GM12878 (cell line): ENCODE results near the gene ARMC8. TPM values are rescaled to one million over a fixed set of nuclear protein-coding genes. Genes with fewer than 3 reads are reported as not detected.

Experiments used
- ATAC-seq: fragments of 200-7000 bp; cut with Tn5 transposase; 3 replicates; pipeline ENCODE4 v1.9.1; 2020; ENCODE audit warnings: mild to moderate bottlenecking, moderate library complexity
- BruUV-seq: library from RNA; stranded (reverse); fragments of 400-500 nt; replicated peaks from 2 replicates; lab custom pipeline; 2021; lab: Mats Ljungman, UMichigan
- CTCF ChIA-PET: fragments of 300-600 bp; sonication (Branson Sonifier 250); formaldehyde crosslinking; extraction: SDS; loops from one replicate; lab custom pipeline; 2021; ENCODE audit warnings: inconsistent platforms; lab: Yijun Ruan, JAX
- POLR2A ChIA-PET: fragments of 350-600 bp; formaldehyde crosslinking; extraction: SDS; loops from one replicate; lab custom pipeline; 2021; ENCODE audit warnings: inconsistent platforms; lab: Charles Lee
- RAD21 ChIA-PET: fragments of 300-600 bp; sonication (Branson Sonifier 250); formaldehyde crosslinking; loops from one replicate; lab custom pipeline; 2023; ENCODE audit warnings: antibody characterized with exemption; ENCODE audit not compliant: unreplicated experiment; lab: Charles Lee
- SMC1A ChIA-PET: fragments of 300-600 bp; sonication (Branson Sonifier 250); formaldehyde crosslinking; loops from one replicate; lab custom pipeline; 2023; ENCODE audit not compliant: unreplicated experiment, uncharacterized antibody; lab: Charles Lee
- DNase-seq: peaks from one replicate; pipeline ENCODE4 v3.0.0-alpha.2; 2011; ENCODE audit warnings: low read depth, low spot score
- FAIRE-seq: peaks from 3 replicates; lab custom pipeline; 2011; peaks lifted over from hg19 to GRCh38; lab: Jason Lieb, UNC
- H2AFZ ChIP-seq: 2 replicates; pipeline ENCODE4 v1.6.0; 2011; ENCODE audit warnings: low read depth, low read length, control low read depth; ENCODE audit not compliant: control insufficient read depth
- H3K27ac ChIP-seq: 2 replicates; pipeline ENCODE4 v1.5.1; 2011; ENCODE audit warnings: control low read depth; ENCODE audit not compliant: control insufficient read depth, insufficient read depth
- H3K27me3 ChIP-seq, 2 experiments: replicated peaks in 1 of 2; 2 replicates each; pipeline versions ENCODE4 v1.6.0 to v1.6.1; 2011; ENCODE audit warnings: low read length in 1 of 2; ENCODE audit not compliant: control insufficient read depth in 2 of 2, insufficient read depth in 2 of 2
- H3K36me3 ChIP-seq, 2 experiments: 2 replicates each; pipeline ENCODE4 v1.5.1; 2011; ENCODE audit warnings: low read length in 1 of 2; ENCODE audit not compliant: control insufficient read depth in 2 of 2, insufficient read depth in 2 of 2
- H3K4me1 ChIP-seq: 2 replicates; pipeline ENCODE4 v1.6.1; 2011; ENCODE audit warnings: mild to moderate bottlenecking, low read length, moderate library complexity, mixed read lengths; ENCODE audit not compliant: control insufficient read depth, insufficient read depth
- H3K4me2 ChIP-seq: 2 replicates; pipeline ENCODE4 v1.6.0; 2011; ENCODE audit warnings: control low read depth; ENCODE audit not compliant: control insufficient read depth, insufficient read depth
- H3K4me3 ChIP-seq: fragments of 200-600 bp; sonication (generic); 2 replicates; pipeline ENCODE4 v1.5.1; 2016
- H3K79me2 ChIP-seq: 2 replicates; pipeline ENCODE4 v1.6.0; 2011; ENCODE audit warnings: low read length; ENCODE audit not compliant: control insufficient read depth, insufficient read depth
- H3K9ac ChIP-seq: 2 replicates; pipeline ENCODE4 v1.8.0; 2011; ENCODE audit warnings: low read length, control low read depth, mixed read lengths; ENCODE audit not compliant: control insufficient read depth, insufficient read depth
- H3K9me3 ChIP-seq: replicated peaks from 3 replicates; pipeline ENCODE4 v1.5.1; 2011; ENCODE audit warnings: mild to moderate bottlenecking, low read length; ENCODE audit not compliant: control insufficient read depth, insufficient read depth
- H4K20me1 ChIP-seq: 2 replicates; pipeline ENCODE4 v1.6.0; 2011; ENCODE audit not compliant: control insufficient read depth, insufficient read depth
- CHD4 ChIP-seq: fragments of 200-600 bp; sonication (generic); IDR thresholded peaks from 2 replicates; pipeline ENCODE4 v1.6.1; 2016; ENCODE audit warnings: mild to moderate bottlenecking
- ESRRA ChIP-seq: IDR thresholded peaks from 2 replicates; pipeline ENCODE4 v1.6.1; 2012; ENCODE audit warnings: mild to moderate bottlenecking, low read length, improper control_type of control experiment
- NFYA ChIP-seq: IDR thresholded peaks from 2 replicates; pipeline ENCODE4 v1.6.1; 2011; ENCODE audit warnings: low read depth, mild to moderate bottlenecking, low read length, improper control_type of control experiment, borderline replicate concordance
- NFYB ChIP-seq: IDR thresholded peaks from 2 replicates; pipeline ENCODE4 v1.6.1; 2011; ENCODE audit warnings: low read depth, mild to moderate bottlenecking, low read length, improper control_type of control experiment, moderate library complexity; ENCODE audit not compliant: insufficient read depth
- NRF1 ChIP-seq: conservative IDR thresholded peaks from 2 replicates; pipeline ENCODE4 v1.6.1; 2011; ENCODE audit warnings: mild to moderate bottlenecking, low read depth, low read length, improper control_type of control experiment
- RBBP5 ChIP-seq: fragments of 200-600 bp; sonication (generic); conservative IDR thresholded peaks from 2 replicates; pipeline ENCODE4 v1.6.1; 2016
- RUNX3 ChIP-seq: IDR thresholded peaks from 2 replicates; pipeline ENCODE4 v1.6.1; 2012; ENCODE audit warnings: low read length, inconsistent platforms
- SMAD1 ChIP-seq: fragments of 450-650 bp; IDR thresholded peaks from 2 replicates; pipeline ENCODE4 v1.6.1; 2018; ENCODE audit warnings: mild to moderate bottlenecking, low read depth; ENCODE audit not compliant: partially characterized antibody
- WGBS: methylation state at CpG from one replicate; pipeline ENCODE4 v1.1.6; 2016; ENCODE audit warnings: low lambda C conversion rate; ENCODE audit not compliant: insufficient replicate concordance, insufficient coverage; ENCODE audit errors: missing lambda C conversion rate; 5-methylcytosine and 5-hydroxymethylcytosine counted together
- in situ Hi-C: fragments of 300-500 bp; cut with MboI; formaldehyde crosslinking; loops from 9 replicates; pipeline ENCODE4 v1.14.3; 2018; ENCODE audit warnings: mixed read lengths
- intact Hi-C: fragments of 100-400 bp; cut with micrococcal nuclease; formaldehyde crosslinking; loops from one replicate; pipeline ENCODE4 v1.14.2; 2022; ENCODE audit not compliant: unreplicated experiment
- polyA plus RNA-seq, 11 experiments: library from polyadenylated mRNA; depleted of rRNA in 4 of 11; unstranded in 6 of 11; stranded (reverse) in 5 of 11; fragments of >200 nt; fragmentation: Nextera tagmentation in 4 of 11; fragmentation: Illumina TruSeq in 1 of 11; extraction: Ambion mirVana in 4 of 11; extraction: Trizol in 1 of 11; gene quantifications; 1 replicate in 1 of 11; 2 replicates in 10 of 11; pipeline versions ENCODE4 v1.2.1 to v1.2.3, GENCODE V29; 2011 to 2016; ENCODE audit warnings: inconsistent platforms in 2 of 11, missing spikeins in 2 of 11, low read depth in 1 of 11
- total RNA-seq, 4 experiments: library from RNA; depleted of rRNA in 3 of 4; stranded (reverse); fragments of >200 nt in 3 of 4; fragmentation: Illumina TruSeq in 1 of 4; extraction: Trizol in 1 of 4; gene quantifications; 2 replicates each; pipeline versions ENCODE4 v1.2.1 to v1.2.3, GENCODE V29; 2013 to 2021

Gene ARMC8
- total and polyA plus RNA-seq, 10 of the 15 experiments (the other 5 are each of a cell fraction or from before 2014, with no cell fraction given), result 29.8 to 93.4 (median 45.3) TPM

DNA sequence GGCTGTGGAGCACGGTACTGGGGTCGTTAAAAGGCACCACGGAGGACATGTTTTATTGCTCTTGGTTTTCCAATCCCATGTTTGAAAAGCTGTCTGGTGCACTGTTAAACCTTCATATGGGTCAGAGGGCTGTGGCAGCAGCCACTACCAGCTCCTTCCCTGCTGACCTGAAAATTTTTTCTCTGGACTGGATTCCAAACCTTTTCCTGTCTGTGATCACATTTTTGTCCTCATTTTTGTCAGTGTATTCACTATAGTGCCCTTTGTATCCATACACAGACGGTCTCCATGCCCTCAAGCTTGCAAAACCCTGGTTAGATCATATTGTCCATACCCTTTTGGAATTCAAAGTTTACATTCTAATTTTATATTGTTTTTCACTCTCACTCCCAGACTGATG is 72.0 kb downstream of the ARMC8 start (continued):
- TF ChIP-seq NRF1 (no peak), NFYA (no peak), ESRRA (no peak), NFYB (no peak)

DNA sequence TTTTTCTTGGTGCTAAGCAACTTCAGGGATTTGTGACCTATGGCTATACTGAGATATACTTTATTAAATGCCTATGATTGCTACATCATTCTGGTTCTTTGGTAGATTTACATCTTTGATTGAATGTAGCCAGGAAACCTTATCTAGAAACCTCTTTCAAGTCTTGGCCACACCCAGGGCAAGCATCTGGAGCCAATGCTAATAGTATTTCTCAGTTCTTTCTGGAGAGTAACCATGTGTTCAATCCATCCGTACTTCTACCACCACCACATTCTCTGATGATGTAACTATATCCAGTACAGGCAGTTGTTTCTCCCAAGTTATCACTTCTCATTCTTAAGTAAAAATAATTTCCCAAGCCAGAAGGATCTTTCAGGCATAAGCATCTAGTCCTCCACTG is 73.5 kb downstream of the ARMC8 start:
- DNase-seq (no peak), FAIRE-seq (no peak), ATAC-seq (no peak)
- Histone ChIP-seq H3K4me1 (peaks cover 6% of the 10 kb centered on the region; the same call in 1 of the 2 replicates), H3K36me3 (no peaks in the 10 kb centered on the region), H4K20me1 (no peaks in the 10 kb centered on the region), H3K4me2 (no peak overlapping the region), H2AFZ (no peak overlapping the region), H3K9me3 (no peaks in the 10 kb centered on the region), H3K27me3 (no peaks in the 10 kb centered on the region), H3K79me2 (no peaks in the 10 kb centered on the region), H3K9ac (no peak overlapping the region), H3K27ac (no peak overlapping the region), H3K4me3 (no peak overlapping the region)
- ChIA-PET POLR2A (no interaction called here), SMC1A (no interaction called here), RAD21 (no interaction called here), CTCF (no interaction called here)
- in situ Hi-C loops (no loop called here), intact Hi-C loops (no loop called here)
- BruUV-seq, result no TSS peak
- no peak for TF ChIP-seq CHD4
- no peak for TF ChIP-seq SMAD1
- TF ChIP-seq RBBP5, result no peak
- no peak for TF ChIP-seq RUNX3
- 85% methylated on average over 1 of the region's 1 CpG for WGBS
